Endothelial cell of umbilical vein (primary cell): Measurements from ENCODE around the gene SYNDIG1. TPM values are rescaled to one million over a fixed set of nuclear protein-coding genes. Genes with fewer than 3 reads are reported as not detected.

Experiments used
- BruUV-seq: library from RNA; stranded (reverse); fragments of 400-500 nt; replicated peaks from 2 replicates; lab custom pipeline; 2021; lab: Mats Ljungman, UMichigan
- CTCF ChIA-PET: fragments of 300-600, 350-600 bp; sonication (Branson Sonifier 250); formaldehyde crosslinking; loops from one replicate; lab custom pipeline; 2021; ENCODE audit warnings: antibody characterized with exemption, inconsistent platforms; lab: Charles Lee
- POLR2A ChIA-PET: fragments of 300-600, 350-600 bp; sonication (Branson Sonifier 250); formaldehyde crosslinking; loops from one replicate; lab custom pipeline; 2021; ENCODE audit warnings: antibody characterized with exemption, inconsistent platforms; lab: Charles Lee
- DNase-seq: peaks from one replicate; pipeline ENCODE4 v3.0.0-alpha.2; 2011; ENCODE audit warnings: low read depth, low spot score
- FAIRE-seq: peaks from 2 replicates; lab custom pipeline; 2011; peaks lifted over from hg19 to GRCh38; lab: Jason Lieb, UNC
- H2AFZ ChIP-seq: 2 replicates; pipeline ENCODE4 v1.6.0; 2012; ENCODE audit warnings: low read depth, low read length, control low read depth, inconsistent platforms
- H3K27ac ChIP-seq: 2 replicates; pipeline ENCODE4 v1.5.1; 2011; ENCODE audit warnings: low read depth, mild to moderate bottlenecking, control low read depth, low read length, moderate library complexity; ENCODE audit not compliant: insufficient read depth
- H3K27me3 ChIP-seq, 2 experiments: 2 replicates each; pipeline versions ENCODE4 v1.6.0 to v1.6.1; 2011; ENCODE audit warnings: low read length in 2 of 2, mixed read lengths in 1 of 2; ENCODE audit not compliant: control insufficient read depth in 2 of 2, insufficient read depth in 2 of 2
- H3K36me3 ChIP-seq, 2 experiments: 2 replicates in 1 of 2; 3 replicates in 1 of 2; pipeline ENCODE4 v1.5.1; 2011; ENCODE audit warnings: low read length in 2 of 2, mild to moderate bottlenecking in 1 of 2, moderate library complexity in 1 of 2; ENCODE audit not compliant: control insufficient read depth in 2 of 2, insufficient read depth in 2 of 2; ENCODE audit errors: extremely low read depth in 1 of 2
- H3K4me1 ChIP-seq: 3 replicates; pipeline ENCODE4 v1.5.1; 2011; ENCODE audit warnings: mild to moderate bottlenecking, low read length; ENCODE audit not compliant: control insufficient read depth, insufficient read depth; ENCODE audit errors: extremely low read depth
- H3K4me2 ChIP-seq: 2 replicates; pipeline ENCODE4 v1.6.1; 2011; ENCODE audit warnings: low read length, control low read depth, mixed read lengths; ENCODE audit not compliant: insufficient read depth
- H3K4me3 ChIP-seq, 3 experiments: fragments of 200-600 bp in 1 of 3; sonication (generic), shearing (Covaris generic) in 1 of 3; replicated peaks in 1 of 3; 2 replicates each; pipeline ENCODE4 v1.5.1; 2011 to 2016; ENCODE audit warnings: control low read depth in 3 of 3, low read length in 3 of 3, mild to moderate bottlenecking in 2 of 3, inconsistent platforms in 1 of 3, low read depth in 1 of 3, moderate library complexity in 1 of 3; ENCODE audit not compliant: insufficient read depth in 1 of 3
- H3K79me2 ChIP-seq: 2 replicates; pipeline ENCODE4 v1.6.0; 2012; ENCODE audit warnings: low read length, inconsistent platforms; ENCODE audit not compliant: control insufficient read depth, insufficient read depth
- H3K9ac ChIP-seq: replicated peaks from 2 replicates; pipeline ENCODE3; 2011; ENCODE audit warnings: low read length, control low read depth; ENCODE audit not compliant: insufficient read depth; ENCODE audit errors: extremely low read depth
- H3K9me1 ChIP-seq: replicated peaks from 3 replicates; pipeline ENCODE4 v1.6.0; 2011; ENCODE audit warnings: mild to moderate bottlenecking, low read length; ENCODE audit not compliant: control insufficient read depth, insufficient read depth; ENCODE audit errors: extremely low read depth
- H3K9me3 ChIP-seq: replicated peaks from 2 replicates; pipeline ENCODE4 v1.5.1; 2012; ENCODE audit warnings: low read length, inconsistent platforms; ENCODE audit not compliant: control insufficient read depth, insufficient read depth
- H4K20me1 ChIP-seq: replicated peaks from 2 replicates; pipeline ENCODE3; 2011; ENCODE audit warnings: mild to moderate bottlenecking, low read length; ENCODE audit not compliant: control insufficient read depth, insufficient read depth; ENCODE audit errors: extremely low read depth
- CTCF ChIP-seq, 2 donors: IDR thresholded peaks; 1 replicate in 1 of 2; 2 replicates in 1 of 2; pipeline ENCODE4 v1.5.1; 2011; ENCODE audit warnings: low read length in 2 of 2, mild to moderate bottlenecking in 2 of 2, moderate library complexity in 2 of 2, control low read depth in 1 of 2, inconsistent platforms in 1 of 2, low read depth in 1 of 2; ENCODE audit not compliant: insufficient read depth in 1 of 2; ENCODE audit errors: extremely low read depth in 1 of 2
- EZH2 ChIP-seq: IDR thresholded peaks from 2 replicates; pipeline ENCODE4 v1.6.1; 2012; ENCODE audit warnings: borderline replicate concordance, low read depth, mild to moderate bottlenecking, moderate library complexity, low read length, inconsistent platforms; ENCODE audit not compliant: severe bottlenecking
- FOS ChIP-seq: IDR thresholded peaks from 2 replicates; pipeline ENCODE4 v1.6.1; 2011; ENCODE audit warnings: mild to moderate bottlenecking, low read length, moderate library complexity, borderline replicate concordance; ENCODE audit not compliant: insufficient read depth
- GATA2 ChIP-seq: IDR thresholded peaks from 2 replicates; pipeline ENCODE4 v1.7.0; 2011; ENCODE audit warnings: low read depth, mild to moderate bottlenecking, moderate library complexity, mixed read lengths, low read length; ENCODE audit not compliant: insufficient read length, insufficient read depth
- JUN ChIP-seq: IDR thresholded peaks from 2 replicates; pipeline ENCODE4 v1.6.1; 2011; ENCODE audit warnings: borderline replicate concordance, low read depth; ENCODE audit not compliant: insufficient read length, insufficient read depth
- MYC ChIP-seq: IDR thresholded peaks from one replicate; pipeline ENCODE4 v1.6.1; 2011; ENCODE audit warnings: mild to moderate bottlenecking, low read depth, low read length
- POLR2A ChIP-seq: IDR thresholded peaks from 2 replicates; pipeline ENCODE4 v1.6.1; 2012; ENCODE audit warnings: low read depth, mild to moderate bottlenecking, control low read depth, low read length
- POLR2AphosphoS5 ChIP-seq: IDR thresholded peaks from 2 replicates; pipeline ENCODE4 v1.6.1; 2012; ENCODE audit warnings: low read depth, mild to moderate bottlenecking, control low read depth, low read length, moderate library complexity; ENCODE audit not compliant: insufficient read depth
- dilution Hi-C: fragments of 300-500 bp; cut with MboI; formaldehyde crosslinking; loops from one replicate; pipeline ENCODE4 v1.15.0; 2019; ENCODE audit warnings: low sequenced_read_pairs; ENCODE audit not compliant: extremely low pct_ligation_motif_present
- intact Hi-C: fragments of 100-400 bp; cut with micrococcal nuclease; formaldehyde crosslinking; loops from one replicate; pipeline ENCODE4 v1.10.0; 2022
- polyA plus RNA-seq, 4 experiments: library from polyadenylated mRNA; depleted of rRNA in 3 of 4; stranded (reverse) in 3 of 4; unstranded in 1 of 4; fragments of >200 nt; gene quantifications; 2 replicates each; pipeline versions ENCODE4 v1.2.1 to v1.2.3, GENCODE V29; 2011 to 2012; ENCODE audit warnings: missing spikeins in 1 of 4
- total RNA-seq: library from RNA; stranded (reverse); gene quantifications from 2 replicates; pipeline ENCODE4 v1.2.3, GENCODE V29; 2021
- TF ChIP-seq, protein P1 (sequence below): IDR thresholded peaks from 2 replicates; pipeline ENCODE4 v1.6.1; 2011; ENCODE audit not compliant: insufficient read depth, insufficient read length

The SYNDIG1 gene
- total and polyA plus RNA-seq, 2 donors (not counting 3 experiments of a cell fraction or from before 2014, with no cell fraction given): not detected

DNA sequence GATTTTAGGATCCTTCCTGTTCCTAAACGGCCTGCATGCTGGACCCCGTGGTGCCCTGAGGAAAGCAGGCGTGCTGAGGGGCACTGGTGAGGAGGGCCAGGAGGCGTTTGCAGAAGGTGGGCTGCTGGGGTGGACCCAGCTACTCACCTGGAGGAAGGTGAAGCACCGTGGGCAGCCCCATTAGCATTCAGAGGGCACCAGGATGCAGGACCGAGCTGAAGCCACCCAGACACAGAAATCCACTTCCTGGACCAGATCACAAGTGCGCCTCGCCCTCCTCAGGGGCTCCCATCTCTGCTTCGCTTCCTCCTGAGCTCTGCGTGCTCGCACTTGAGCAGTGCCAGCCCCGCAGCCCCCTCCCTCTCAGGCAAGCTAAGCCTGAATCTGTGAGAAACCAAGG lies 187.0 kb downstream of the SYNDIG1 start:
- Histone ChIP-seq H3K9me3 (peaks cover 11% of the 10 kb centered on the region), H3K27me3 (no peaks in the 10 kb centered on the region), H3K27ac (no peak overlapping the region), H3K9ac (no peak overlapping the region), H2AFZ (no peak overlapping the region), H3K9me1 (no peaks in the 10 kb centered on the region), H3K4me3 (no peak overlapping the region), H3K36me3 (no peaks in the 10 kb centered on the region), H3K4me1 (no peaks in the 10 kb centered on the region), H3K4me2 (no peak overlapping the region), H3K79me2 (no peaks in the 10 kb centered on the region), H4K20me1 (no peaks in the 10 kb centered on the region)
- intact Hi-C loops: no loop called here
- POLR2A ChIA-PET: no interaction called here
- no peak for FAIRE-seq
- TF ChIP-seq POLR2A: no peak
- TF ChIP-seq FOS: no peak
- no peak for TF ChIP-seq MYC
- no peak for TF ChIP-seq EZH2
- no peak for TF ChIP-seq CTCF (IDR thresholded peaks at IDR 0.05; ENCODE audit: extremely low read depth in 1 of 2, insufficient read depth in 1 of 2, low read depth in 1 of 2, low read length in 2 of 2)
- dilution Hi-C loops: no loop called here
- no TSS peak for BruUV-seq
- CTCF ChIA-PET: no interaction called here
- no peak for DNase-seq

DNA sequence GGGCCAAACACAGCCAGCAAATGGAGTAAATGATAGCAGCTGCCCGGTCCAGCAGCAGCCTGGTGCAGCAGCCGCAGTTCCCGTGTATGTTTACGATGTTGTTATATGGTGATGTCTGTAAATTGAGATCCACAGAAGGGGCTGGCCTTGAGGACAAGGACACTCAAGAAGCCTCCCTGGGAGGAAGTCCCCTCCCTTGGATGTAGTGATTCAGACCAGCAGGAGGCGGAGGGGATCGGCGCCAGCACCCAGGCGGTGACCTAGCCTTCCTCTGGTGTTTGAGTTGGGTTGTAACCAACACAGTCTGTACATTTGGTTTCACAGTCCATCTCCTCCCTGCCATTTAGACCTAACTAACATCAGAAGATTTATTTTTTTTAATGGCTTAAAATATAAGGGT lies 187.8 kb downstream of the SYNDIG1 start:
- TF ChIP-seq FOS: no peak
- TF ChIP-seq EZH2: no peak
- no peak for TF ChIP-seq POLR2AphosphoS5
- no peak for TF ChIP-seq JUN
- TF ChIP-seq CTCF (IDR thresholded peaks at IDR 0.05; ENCODE audit: extremely low read depth in 1 of 2, insufficient read depth in 1 of 2, low read depth in 1 of 2, low read length in 2 of 2): no peak
- no peak for TF ChIP-seq GATA2
- TF ChIP-seq, protein P1, sequence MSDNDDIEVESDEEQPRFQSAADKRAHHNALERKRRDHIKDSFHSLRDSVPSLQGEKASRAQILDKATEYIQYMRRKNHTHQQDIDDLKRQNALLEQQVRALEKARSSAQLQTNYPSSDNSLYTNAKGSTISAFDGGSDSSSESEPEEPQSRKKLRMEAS: no peak
- TF ChIP-seq POLR2A: no peak
- no peak for TF ChIP-seq MYC
- Histone ChIP-seq H3K9me1 (no peaks in the 10 kb centered on the region), H2AFZ (no peak overlapping the region), H3K4me2 (no peak overlapping the region), H3K9ac (no peak overlapping the region), H3K4me1 (no peaks in the 10 kb centered on the region), H3K27ac (no peak overlapping the region), H3K36me3 (no peaks in the 10 kb centered on the region), H4K20me1 (no peaks in the 10 kb centered on the region), H3K9me3 (peaks cover 8% of the 10 kb centered on the region), H3K4me3 (no peak overlapping the region), H3K27me3 (no peaks in the 10 kb centered on the region), H3K79me2 (no peaks in the 10 kb centered on the region)
- FAIRE-seq (no peak), DNase-seq (no peak)
- CTCF ChIA-PET: no interaction called here
- BruUV-seq: no TSS peak
- POLR2A ChIA-PET: no interaction called here
- dilution Hi-C loops: no loop called here
- intact Hi-C loops: no loop called here
